ENCODE measurements around the gene RUSC1.
A peak's percentile ranks its signal among the peaks of the same experiment; 100 is the strongest.

RUSC1 gene

DNA sequence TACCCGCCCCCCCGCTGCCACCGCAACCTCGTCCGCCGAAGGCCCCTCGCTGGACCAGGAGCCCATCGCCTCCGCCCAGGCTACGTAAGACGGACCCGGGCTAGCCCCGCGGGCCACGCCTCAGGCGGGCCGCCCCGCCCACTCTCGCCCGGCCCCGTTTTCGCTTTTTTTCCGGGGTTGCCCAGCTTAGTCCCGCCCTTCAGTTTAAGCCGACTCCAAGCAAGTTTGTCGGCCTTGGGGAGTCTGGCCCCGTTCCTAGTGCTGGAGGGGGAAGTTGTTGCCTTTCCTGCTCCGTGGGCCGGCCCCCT is 3.0 kb downstream of the RUSC1 start:
- ATAC-seq (ENCODE audit: low read depth), result peak; percentile 18
- Histone ChIP-seq H3K9me3 (ENCODE audit: severe bottlenecking) (no peaks in the 10 kb centered on the region), H3K4me1 (ENCODE audit: insufficient read depth, poor library complexity, severe bottlenecking) (no peaks in the 10 kb centered on the region), H3K27ac (ENCODE audit: poor library complexity, severe bottlenecking) (peak overlapping the region; percentile 83), H3K27me3 (ENCODE audit: insufficient read depth, poor library complexity, severe bottlenecking) (no peaks in the 10 kb centered on the region), H3K36me3 (ENCODE audit: low read depth) (peaks cover 35% of the 10 kb centered on the region), H3K4me3 (ENCODE audit: severe bottlenecking) (peak overlapping the region; percentile 52)
- TF ChIP-seq, protein P1, sequence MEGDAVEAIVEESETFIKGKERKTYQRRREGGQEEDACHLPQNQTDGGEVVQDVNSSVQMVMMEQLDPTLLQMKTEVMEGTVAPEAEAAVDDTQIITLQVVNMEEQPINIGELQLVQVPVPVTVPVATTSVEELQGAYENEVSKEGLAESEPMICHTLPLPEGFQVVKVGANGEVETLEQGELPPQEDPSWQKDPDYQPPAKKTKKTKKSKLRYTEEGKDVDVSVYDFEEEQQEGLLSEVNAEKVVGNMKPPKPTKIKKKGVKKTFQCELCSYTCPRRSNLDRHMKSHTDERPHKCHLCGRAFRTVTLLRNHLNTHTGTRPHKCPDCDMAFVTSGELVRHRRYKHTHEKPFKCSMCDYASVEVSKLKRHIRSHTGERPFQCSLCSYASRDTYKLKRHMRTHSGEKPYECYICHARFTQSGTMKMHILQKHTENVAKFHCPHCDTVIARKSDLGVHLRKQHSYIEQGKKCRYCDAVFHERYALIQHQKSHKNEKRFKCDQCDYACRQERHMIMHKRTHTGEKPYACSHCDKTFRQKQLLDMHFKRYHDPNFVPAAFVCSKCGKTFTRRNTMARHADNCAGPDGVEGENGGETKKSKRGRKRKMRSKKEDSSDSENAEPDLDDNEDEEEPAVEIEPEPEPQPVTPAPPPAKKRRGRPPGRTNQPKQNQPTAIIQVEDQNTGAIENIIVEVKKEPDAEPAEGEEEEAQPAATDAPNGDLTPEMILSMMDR (IDR thresholded peaks at IDR 0.05; ENCODE audit: poor library complexity, severe bottlenecking), result no peak
- DNase-seq (ENCODE audit: low spot score), result peak; percentile 85

DNA sequence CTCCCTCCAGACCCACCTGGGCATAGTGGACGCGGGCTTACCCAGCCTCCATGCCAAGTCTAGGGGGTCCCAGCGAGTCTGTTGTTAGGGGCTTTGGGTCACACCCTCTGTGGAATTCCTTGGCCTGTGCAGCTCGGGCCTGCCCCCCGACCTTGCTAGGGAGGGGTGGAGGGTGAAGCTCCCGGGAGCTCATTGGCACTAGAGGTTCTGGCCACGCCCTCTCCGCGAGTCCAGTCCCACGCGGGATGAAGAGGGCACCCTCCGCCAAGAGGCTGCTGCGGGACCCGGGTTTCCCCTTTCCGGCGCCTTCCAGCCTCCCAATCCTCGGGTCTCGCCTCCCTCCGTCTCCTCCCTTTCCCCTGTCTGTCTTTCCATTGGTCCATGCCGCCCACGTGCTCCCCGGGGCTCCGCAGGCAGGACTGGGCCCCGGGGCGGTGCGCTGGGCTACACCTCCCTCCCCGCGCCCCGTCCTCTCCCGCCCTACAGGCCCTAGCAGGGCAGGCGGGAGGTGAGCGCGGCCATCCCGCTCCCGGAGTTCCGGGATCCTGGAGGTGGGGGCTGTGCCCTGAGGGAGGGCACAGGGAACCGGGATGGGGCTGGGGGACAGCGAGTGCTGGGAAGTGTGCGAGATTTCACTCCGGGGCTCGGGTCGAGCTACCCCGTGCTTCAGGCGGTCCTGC is 3.5 kb downstream of the RUSC1 start:
- ATAC-seq (ENCODE audit: low read depth), result peak; percentile 69
- Histone ChIP-seq H3K4me3 (ENCODE audit: severe bottlenecking) (peak overlapping the region; percentile 52), H3K36me3 (ENCODE audit: low read depth) (peaks cover 32% of the 10 kb centered on the region), H3K9me3 (ENCODE audit: severe bottlenecking) (no peaks in the 10 kb centered on the region), H3K27ac (ENCODE audit: poor library complexity, severe bottlenecking) (peak overlapping the region; percentile 83), H3K4me1 (ENCODE audit: insufficient read depth, poor library complexity, severe bottlenecking) (no peaks in the 10 kb centered on the region), H3K27me3 (ENCODE audit: insufficient read depth, poor library complexity, severe bottlenecking) (no peaks in the 10 kb centered on the region)
- TF ChIP-seq, protein P1 (IDR thresholded peaks at IDR 0.05; ENCODE audit: poor library complexity, severe bottlenecking), result no peak
- DNase-seq (ENCODE audit: low spot score), result peak; percentile 98

DNA sequence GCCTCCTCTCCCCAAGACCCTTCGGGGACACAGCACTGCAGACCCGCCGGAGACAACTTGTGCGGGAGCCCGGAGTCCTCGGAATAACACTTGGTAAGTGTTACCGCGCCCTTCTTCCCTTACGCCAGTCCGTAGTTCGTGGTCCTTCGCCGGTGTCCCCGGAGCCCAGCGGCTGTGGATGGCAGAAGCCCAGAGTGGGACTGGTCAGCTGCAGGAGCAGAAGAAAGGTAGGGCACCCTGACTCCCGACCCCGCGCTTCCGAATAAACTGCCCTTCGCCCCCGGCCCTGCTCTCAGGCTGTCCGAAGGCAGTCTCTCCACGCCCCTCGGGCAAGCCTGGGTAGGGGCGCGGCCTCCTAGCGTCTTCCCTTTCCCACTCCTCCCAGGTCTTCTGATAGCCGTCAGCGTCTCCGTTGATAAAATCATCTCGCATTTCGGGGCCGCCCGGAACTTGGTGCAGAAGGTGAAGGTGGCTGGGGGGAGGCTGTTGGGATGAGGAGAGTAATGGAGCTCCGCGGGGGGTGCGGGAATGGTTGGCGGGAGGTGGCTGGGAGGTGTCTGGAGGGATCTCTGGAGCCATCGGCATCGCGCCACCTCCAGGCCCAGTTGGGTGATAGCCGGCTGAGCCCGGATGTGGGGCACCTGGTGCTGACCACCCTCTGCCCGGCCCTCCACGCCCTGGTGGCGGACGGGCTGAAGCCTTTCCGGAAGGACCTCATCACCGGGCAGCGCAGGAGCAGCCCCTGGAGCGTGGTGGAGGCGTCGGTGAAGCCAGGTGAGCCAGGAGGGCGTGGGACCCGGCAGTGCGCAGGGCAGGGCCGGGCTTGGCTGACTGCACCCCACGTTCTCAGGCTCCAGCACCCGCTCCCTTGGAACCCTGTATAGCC is 4.3 kb downstream of the RUSC1 start:
- Histone ChIP-seq H3K27ac (ENCODE audit: poor library complexity, severe bottlenecking) (peak overlapping the region; percentile 83), H3K9me3 (ENCODE audit: severe bottlenecking) (no peaks in the 10 kb centered on the region), H3K36me3 (ENCODE audit: low read depth) (peaks cover 26% of the 10 kb centered on the region), H3K27me3 (ENCODE audit: insufficient read depth, poor library complexity, severe bottlenecking) (no peaks in the 10 kb centered on the region), H3K4me1 (ENCODE audit: insufficient read depth, poor library complexity, severe bottlenecking) (no peaks in the 10 kb centered on the region), H3K4me3 (ENCODE audit: severe bottlenecking) (peak overlapping the region; percentile 52)
- ATAC-seq (ENCODE audit: low read depth), result peak; percentile 6; the same call in 1 of the 3 replicates
- DNase-seq (ENCODE audit: low spot score), result peak; percentile 74
- TF ChIP-seq, protein P1 (IDR thresholded peaks at IDR 0.05; ENCODE audit: poor library complexity, severe bottlenecking), result peak; percentile 63

DNA sequence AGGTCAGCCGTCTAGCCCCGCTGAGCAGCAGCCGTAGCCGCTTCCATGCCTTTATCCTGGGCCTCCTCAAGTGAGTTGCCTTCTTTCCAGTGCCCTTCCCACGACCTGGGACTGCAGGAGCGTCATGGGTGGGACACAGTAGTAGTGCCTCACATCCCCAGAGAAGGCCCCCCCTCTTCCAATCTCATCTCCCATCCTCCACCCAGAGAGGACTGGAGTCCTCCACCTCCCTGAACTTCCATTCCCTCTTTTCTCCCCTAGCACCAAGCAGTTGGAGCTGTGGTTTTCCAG is 4.9 kb downstream of the RUSC1 start:
- no peaks in the 10 kb centered on the region for H3K4me1 ChIP-seq (ENCODE audit: insufficient read depth, poor library complexity, severe bottlenecking)
- H3K27ac ChIP-seq (ENCODE audit: poor library complexity, severe bottlenecking), result peak overlapping the region; percentile 83
- peaks cover 26% of the 10 kb centered on the region for H3K36me3 ChIP-seq (ENCODE audit: low read depth)
- no peak for ATAC-seq (ENCODE audit: low read depth)
- peak overlapping the region; percentile 52 for H3K4me3 ChIP-seq (ENCODE audit: severe bottlenecking)
- TF ChIP-seq, protein P1 (IDR thresholded peaks at IDR 0.05; ENCODE audit: poor library complexity, severe bottlenecking), result no peak
- H3K27me3 ChIP-seq (ENCODE audit: insufficient read depth, poor library complexity, severe bottlenecking), result no peaks in the 10 kb centered on the region
- DNase-seq (ENCODE audit: low spot score), result no peak
- no peaks in the 10 kb centered on the region for H3K9me3 ChIP-seq (ENCODE audit: severe bottlenecking)
